ENCODE data around the gene GRHL1.

Gene GRHL1

DNA sequence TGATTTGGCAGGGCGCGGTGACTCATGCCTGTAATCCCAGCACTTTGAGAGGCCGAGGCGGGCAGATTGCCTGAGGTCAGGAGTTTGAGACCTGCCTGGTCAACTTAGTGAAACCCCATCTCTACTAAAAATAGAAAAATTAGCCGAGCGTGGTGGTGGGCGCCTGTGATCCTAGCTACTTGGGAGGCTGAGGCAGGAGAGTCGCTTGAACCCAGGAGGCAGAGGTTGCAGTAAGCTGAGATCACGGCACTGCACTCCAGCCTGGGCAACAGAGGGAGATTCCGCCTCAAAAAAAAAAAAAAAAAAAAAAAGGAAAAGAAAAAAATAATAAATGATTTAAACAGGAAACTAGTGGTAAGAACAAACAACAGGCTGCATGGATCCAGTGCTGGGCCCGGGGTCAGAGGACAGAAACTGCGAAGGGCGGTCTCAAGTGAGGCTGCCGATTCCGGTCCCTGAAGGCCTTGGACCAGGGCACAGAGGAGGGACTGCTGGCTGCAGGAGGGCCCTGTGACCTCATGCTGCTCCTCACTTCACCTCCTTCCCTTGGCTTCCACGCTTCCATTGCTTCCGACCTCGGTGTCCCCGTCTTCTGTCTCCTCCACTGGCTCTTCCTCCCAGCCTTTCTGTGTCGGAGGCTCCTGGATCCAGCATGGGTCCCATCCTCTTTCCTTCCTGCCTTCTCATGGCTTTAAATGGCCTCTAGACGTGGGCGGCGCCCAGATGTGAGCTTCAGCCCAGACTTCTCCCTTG is 2.1 kb upstream of the GRHL1 start:
- no peak for DNase-seq (ENCODE audit: low spot score)

GRCh38 chr2:9949992-9950520 is 1.4 kb upstream of the GRHL1 start:
- no peak for DNase-seq (ENCODE audit: low spot score)

GRCh38 chr2:9950521-9951271 is 797 bp upstream of the GRHL1 start:
- DNase-seq (ENCODE audit: low spot score), result no peak

DNA sequence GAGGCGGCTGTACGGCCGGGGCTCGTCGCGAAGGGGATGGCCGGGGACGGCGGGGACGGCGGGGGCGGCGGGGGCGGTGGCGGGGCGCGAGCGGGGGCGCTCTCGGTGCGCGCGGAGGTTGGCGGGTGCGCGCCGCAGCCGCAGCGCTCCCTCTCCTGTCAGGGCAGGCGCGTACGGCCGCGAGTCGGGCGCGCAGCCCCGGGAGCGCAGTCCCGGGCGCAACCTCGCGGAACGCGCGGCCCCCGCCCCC is 296 bp upstream of the GRHL1 start:
- DNase-seq (ENCODE audit: low spot score), result no peak

- no peak for DNase-seq (ENCODE audit: low spot score)
These were observed 819 bp downstream of the GRHL1 start for GRCh38 chr2:9952286-9952737.

DNA sequence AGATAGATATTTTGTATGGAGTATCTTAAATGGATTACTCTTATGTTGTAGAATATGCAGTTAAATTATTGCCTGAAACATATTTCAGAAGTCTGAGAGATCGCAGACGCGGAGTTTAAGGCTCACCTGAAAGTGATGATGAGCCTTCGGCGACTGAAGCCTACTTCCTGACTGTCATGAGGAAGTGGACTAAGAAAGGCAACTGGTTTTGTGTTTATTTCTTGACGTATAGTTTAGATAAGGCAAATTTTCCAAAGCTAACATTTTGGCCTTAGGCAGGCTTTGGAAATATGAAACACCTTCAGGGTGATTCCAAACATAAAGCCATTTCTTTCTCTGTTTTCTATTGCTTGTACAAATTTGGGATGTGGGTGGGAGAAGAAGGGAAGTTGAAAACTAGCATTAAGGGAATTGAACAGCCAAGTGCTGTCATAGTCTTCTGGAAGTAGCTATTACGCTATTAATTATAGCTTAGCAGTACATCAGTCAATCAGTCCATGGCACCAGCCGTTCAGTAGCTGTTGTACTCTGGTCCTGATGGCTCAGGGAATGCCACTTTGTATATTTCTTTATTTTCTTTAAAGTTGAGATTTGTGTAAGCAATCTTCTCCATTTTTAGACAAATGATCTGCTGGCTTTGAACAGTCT is 1.5 kb downstream of the GRHL1 start:
- no peak for DNase-seq (ENCODE audit: low spot score)

DNA sequence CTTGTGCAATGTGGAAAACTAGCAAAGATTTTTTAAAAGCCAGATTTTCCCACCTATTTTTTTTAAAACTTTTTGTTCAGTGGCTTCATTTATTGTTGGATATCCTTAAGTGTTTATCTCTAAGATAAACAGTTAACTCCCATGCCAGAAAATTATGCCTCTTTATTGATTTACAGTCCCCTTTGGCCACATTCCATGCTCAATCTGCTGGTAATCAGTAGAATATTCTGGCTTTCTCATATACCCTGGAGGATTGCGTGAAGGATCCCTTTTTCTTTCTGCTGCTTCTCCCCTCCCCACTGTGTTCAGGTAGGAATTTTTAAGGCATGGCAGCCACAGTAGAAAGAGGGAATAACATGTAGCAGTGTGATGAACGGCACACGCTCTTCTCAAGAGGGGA is 2.6 kb downstream of the GRHL1 start:
- DNase-seq (ENCODE audit: low spot score), result no peak

- no peak for DNase-seq (ENCODE audit: low spot score)
These were observed 6.6 kb downstream of the GRHL1 start for GRCh38 chr2:9958057-9958456.

GRCh38 chr2:9959262-9959661 is 7.8 kb downstream of the GRHL1 start:
- no peak for DNase-seq (ENCODE audit: low spot score)

DNA sequence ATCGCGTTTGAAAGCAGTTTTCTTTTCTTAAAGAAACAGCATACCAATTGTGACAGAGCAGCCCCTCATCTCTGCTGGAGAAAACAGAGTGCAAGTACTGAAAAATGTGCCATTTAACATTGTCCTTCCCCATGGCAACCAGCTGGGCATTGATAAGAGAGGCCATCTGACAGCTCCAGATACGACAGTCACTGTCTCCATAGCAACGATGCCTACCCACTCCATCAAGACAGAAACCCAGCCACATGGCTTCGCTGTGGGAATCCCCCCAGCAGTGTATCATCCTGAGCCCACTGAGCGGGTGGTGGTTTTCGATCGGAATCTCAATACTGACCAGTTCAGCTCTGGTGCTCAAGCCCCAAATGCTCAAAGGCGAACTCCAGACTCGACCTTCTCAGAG is 9.5 kb downstream of the GRHL1 start:
- no peak for DNase-seq (ENCODE audit: low spot score)

GRCh38 chr2:9964334-9964980 is 13.0 kb downstream of the GRHL1 start:
- DNase-seq (ENCODE audit: low spot score), result no peak

GRCh38 chr2:9965119-9965822 is 13.8 kb downstream of the GRHL1 start:
- DNase-seq (ENCODE audit: low spot score), result peak; percentile 16

GRCh38 chr2:9966491-9967022 is 15.1 kb downstream of the GRHL1 start:
- DNase-seq (ENCODE audit: low spot score), result no peak

DNA sequence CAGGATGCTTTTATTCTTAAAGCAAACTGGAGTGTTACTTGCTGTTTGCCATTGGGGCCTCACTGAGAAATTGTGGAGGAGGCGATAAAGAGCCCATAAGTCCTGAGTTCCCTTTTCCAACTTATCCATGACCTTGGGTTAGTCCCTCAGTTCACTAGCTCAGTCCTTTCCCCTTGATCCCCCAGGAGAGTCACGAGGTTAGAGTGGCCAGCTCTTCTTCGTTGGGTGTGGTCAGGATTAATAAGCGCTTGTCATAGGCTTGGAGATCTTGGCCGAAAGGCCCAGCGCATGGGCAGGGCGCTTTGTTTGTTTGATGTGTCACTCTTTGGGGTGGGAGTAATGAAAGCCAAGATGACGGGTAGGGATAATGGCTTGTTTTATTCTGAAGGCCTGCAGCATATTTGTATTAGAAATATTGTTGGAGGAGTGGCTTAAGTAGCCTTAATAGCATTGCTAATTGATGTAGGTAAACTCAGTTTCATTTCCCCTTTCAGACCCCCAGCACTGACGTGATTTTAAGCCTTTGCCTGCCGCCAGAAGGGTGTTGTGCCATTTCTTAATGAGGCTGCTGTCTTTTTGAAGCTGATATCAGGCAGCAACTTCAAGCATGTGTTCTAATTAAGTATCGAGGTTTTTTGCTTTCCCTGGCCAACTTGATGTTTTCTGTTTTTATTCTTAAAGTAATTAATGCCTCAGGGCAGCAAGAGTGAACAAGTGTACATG is 15.7 kb downstream of the GRHL1 start:
- DNase-seq (ENCODE audit: low spot score), result no peak

GRCh38 chr2:9968553-9969497 is 17.3 kb downstream of the GRHL1 start:
- no peak for DNase-seq (ENCODE audit: low spot score)

- no peak for DNase-seq (ENCODE audit: low spot score)
These were observed 18.9 kb downstream of the GRHL1 start for GRCh38 chr2:9970200-9971044.

DNA sequence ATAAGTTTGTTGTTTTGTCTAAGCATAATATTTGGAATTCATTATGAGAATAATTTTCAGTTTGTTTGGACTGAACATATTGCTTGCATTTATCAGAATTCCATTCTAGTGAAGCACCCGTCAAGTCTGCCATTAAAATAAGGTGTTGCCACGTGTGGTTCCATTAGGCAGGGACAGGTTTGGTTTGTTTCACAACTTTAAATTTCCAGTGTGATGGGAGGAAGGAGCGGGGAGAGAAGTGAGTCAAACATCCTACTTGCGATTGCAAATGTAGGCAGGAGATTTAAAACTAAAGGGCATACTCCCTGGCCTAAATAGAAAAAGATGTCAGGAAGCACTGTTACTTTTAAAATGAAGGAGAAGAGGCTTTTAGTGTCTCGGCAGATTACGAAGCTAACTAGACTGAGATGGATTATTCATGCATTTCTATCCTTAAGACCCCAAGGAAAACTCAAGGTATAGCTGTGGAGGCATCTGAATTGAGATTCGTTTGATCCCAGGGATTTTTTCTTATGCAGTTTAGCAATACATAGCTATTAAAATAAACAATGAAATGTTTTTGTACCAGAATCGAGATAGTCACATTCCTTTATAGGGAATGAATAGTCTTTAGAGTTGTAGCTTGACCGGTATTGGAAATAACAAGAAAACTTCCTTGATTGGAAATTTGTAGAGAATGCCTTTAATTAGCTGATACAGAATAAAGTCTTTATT is 19.8 kb downstream of the GRHL1 start:
- no peak for DNase-seq (ENCODE audit: low spot score)

GRCh38 chr2:9971890-9972289 is 20.4 kb downstream of the GRHL1 start:
- no peak for DNase-seq (ENCODE audit: low spot score)
